ENCODE measurements around the gene EIF4E3.

The EIF4E3 gene

DNA sequence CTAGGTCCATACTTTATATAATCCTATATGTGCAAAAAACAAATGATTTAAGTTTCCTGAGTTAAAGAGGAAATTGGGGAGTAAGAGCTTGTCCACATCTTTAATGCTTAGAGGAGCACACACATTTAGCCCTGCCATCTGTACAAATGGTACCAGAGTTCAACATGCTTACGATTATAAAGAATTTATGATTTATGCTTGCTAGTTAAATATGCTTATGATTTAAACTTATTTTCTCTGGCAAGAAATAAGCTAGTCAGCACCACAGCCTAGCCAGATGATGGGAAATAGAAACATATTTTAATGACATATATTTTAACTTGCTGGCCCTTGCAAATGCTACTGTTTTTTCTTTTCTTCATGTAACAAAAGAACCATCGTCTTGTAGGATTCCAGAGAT lies 48.3 kb downstream of the EIF4E3 start:
- no peak overlapping the region for H3K9ac ChIP-seq (ENCODE audit: low read depth in 1 of 2, low read length in 2 of 2)
- H3K4me1 ChIP-seq (ENCODE audit: control insufficient read depth in 2 of 2, insufficient read depth in 2 of 2, low read length in 2 of 2), result peaks cover 0 to 10% of the 10 kb centered on the region in 2 donors
- no peak overlapping the region for H3K4me3 ChIP-seq (ENCODE audit: low read length in 2 of 2)
- H3K36me3 ChIP-seq (ENCODE audit: control insufficient read depth in 2 of 2, insufficient read depth in 2 of 2, low read length in 2 of 2), result no peaks in the 10 kb centered on the region
- H3K27ac ChIP-seq (ENCODE audit: low read depth in 2 of 2, low read length in 2 of 2), result no peak overlapping the region
- H3K9me3 ChIP-seq (ENCODE audit: control insufficient read depth in 2 of 2, low read length in 2 of 2), result no peaks in the 10 kb centered on the region
- H3K27me3 ChIP-seq (ENCODE audit: control insufficient read depth in 2 of 2, insufficient read depth in 2 of 2, low read length in 2 of 2), result no peaks in the 10 kb centered on the region

DNA sequence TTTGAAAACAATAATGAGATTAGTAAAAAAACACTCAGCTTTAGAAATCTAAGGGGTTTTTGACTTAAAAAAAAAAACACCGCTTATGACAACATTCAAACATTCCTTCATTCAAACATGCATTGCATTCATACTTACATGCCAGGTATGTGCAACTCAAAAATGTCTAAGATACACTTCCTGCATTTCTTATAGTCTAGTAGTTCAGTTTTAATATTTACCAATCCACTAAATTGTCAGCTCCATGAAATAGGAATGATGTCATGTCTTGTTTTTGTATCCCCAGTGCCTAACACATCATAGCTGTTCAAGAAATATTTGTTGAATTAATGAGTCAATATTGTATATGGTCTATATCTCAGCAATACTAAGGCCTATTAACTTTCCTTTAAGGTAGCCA lies 51.7 kb downstream of the EIF4E3 start:
- H3K4me3 ChIP-seq (ENCODE audit: low read length in 2 of 2), result no peak overlapping the region
- H3K9ac ChIP-seq (ENCODE audit: low read depth in 1 of 2, low read length in 2 of 2), result no peak overlapping the region
- H3K9me3 ChIP-seq (ENCODE audit: control insufficient read depth in 2 of 2, low read length in 2 of 2), result no peaks in the 10 kb centered on the region
- H3K36me3 ChIP-seq (ENCODE audit: control insufficient read depth in 2 of 2, insufficient read depth in 2 of 2, low read length in 2 of 2), result no peaks in the 10 kb centered on the region
- no peak overlapping the region for H3K27ac ChIP-seq (ENCODE audit: low read depth in 2 of 2, low read length in 2 of 2)
- H3K4me1 ChIP-seq (ENCODE audit: control insufficient read depth in 2 of 2, insufficient read depth in 2 of 2, low read length in 2 of 2), result no peaks in the 10 kb centered on the region
- no peaks in the 10 kb centered on the region for H3K27me3 ChIP-seq (ENCODE audit: control insufficient read depth in 2 of 2, insufficient read depth in 2 of 2, low read length in 2 of 2)

DNA sequence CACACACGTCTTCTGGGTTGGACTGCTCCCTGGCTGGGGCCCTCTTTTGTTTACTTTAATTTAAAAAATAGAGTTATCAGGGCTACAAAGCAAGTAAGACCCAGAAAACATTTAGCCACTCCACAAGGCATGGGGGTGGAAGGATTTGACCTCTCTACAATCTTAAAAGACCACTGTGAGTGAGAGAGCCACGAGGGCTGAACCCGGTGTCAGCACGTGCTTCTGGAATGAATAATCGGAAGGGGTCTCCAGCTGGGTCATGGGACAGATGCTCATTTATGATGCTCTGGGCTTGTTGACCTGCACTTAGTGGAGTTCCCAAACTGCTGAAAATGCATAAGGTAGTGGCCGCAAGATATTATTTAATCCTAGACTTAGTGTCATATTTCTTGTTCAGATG lies 52.4 kb downstream of the EIF4E3 start:
- Histone ChIP-seq H3K9me3 (ENCODE audit: control insufficient read depth in 2 of 2, low read length in 2 of 2) (no peaks in the 10 kb centered on the region), H3K4me1 (ENCODE audit: control insufficient read depth in 2 of 2, insufficient read depth in 2 of 2, low read length in 2 of 2) (no peaks in the 10 kb centered on the region), H3K9ac (ENCODE audit: low read depth in 1 of 2, low read length in 2 of 2) (no peak overlapping the region), H3K27me3 (ENCODE audit: control insufficient read depth in 2 of 2, insufficient read depth in 2 of 2, low read length in 2 of 2) (no peaks in the 10 kb centered on the region), H3K36me3 (ENCODE audit: control insufficient read depth in 2 of 2, insufficient read depth in 2 of 2, low read length in 2 of 2) (no peaks in the 10 kb centered on the region), H3K4me3 (ENCODE audit: low read length in 2 of 2) (no peak overlapping the region), H3K27ac (ENCODE audit: low read depth in 2 of 2, low read length in 2 of 2) (no peak overlapping the region)

DNA sequence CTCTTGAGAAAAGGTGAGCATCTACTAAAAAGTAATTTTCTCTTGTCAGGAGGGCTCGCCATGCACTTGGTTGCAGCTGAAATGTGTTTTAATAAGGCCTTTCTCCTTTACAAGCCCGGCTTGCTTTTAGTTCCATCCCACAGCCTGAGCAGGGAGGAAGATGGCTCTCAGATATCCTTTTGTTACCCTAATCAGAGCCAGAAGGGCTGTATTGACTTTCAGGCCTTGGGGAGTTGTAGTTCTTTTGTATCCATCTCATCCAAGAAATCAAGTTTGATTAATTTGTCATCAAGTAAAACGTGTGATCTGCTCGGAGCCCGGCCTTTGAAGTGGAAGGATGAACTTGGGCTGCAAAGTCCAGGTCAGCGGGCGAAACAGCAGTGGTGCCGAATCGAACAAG lies 52.9 kb downstream of the EIF4E3 start:
- H3K4me3 ChIP-seq (ENCODE audit: low read length in 2 of 2), result no peak overlapping the region
- no peaks in the 10 kb centered on the region for H3K9me3 ChIP-seq (ENCODE audit: control insufficient read depth in 2 of 2, low read length in 2 of 2)
- no peaks in the 10 kb centered on the region for H3K27me3 ChIP-seq (ENCODE audit: control insufficient read depth in 2 of 2, insufficient read depth in 2 of 2, low read length in 2 of 2)
- H3K4me1 ChIP-seq (ENCODE audit: control insufficient read depth in 2 of 2, insufficient read depth in 2 of 2, low read length in 2 of 2), result no peaks in the 10 kb centered on the region
- no peaks in the 10 kb centered on the region for H3K36me3 ChIP-seq (ENCODE audit: control insufficient read depth in 2 of 2, insufficient read depth in 2 of 2, low read length in 2 of 2)
- no peak overlapping the region for H3K9ac ChIP-seq (ENCODE audit: low read depth in 1 of 2, low read length in 2 of 2)
- no peak overlapping the region for H3K27ac ChIP-seq (ENCODE audit: low read depth in 2 of 2, low read length in 2 of 2)

DNA sequence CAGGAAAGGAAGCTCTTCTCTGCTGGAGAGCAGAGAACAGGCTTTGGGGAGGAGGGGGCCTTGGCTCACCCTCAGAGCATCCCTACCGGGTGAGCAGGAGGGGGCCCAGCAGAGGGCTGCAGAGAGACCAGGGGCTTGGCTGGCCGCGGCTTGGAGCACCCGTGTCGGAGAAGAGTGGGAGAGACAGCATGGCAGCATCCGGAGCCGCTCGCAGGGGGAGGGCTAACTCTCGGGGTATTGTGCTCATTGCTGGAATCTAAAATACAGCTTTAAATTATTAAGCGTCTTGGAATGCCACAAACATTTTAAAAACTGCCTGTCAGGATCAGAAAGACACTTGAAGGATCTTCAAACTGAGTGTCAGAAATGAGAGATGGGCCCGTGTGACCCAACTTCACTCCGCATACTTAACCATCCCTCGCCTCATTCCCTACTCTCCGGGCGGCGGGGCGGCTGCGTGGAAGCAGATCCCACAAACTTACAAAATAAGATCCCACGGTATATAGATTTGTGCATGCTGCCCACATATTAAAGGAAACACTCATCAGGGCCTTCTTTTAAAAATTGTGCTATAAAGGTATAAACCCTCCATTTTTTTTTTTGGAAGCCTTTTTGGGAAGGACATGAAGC lies 53.9 kb downstream of the EIF4E3 start:
- H3K9me3 ChIP-seq (ENCODE audit: control insufficient read depth in 2 of 2, low read length in 2 of 2), result no peaks in the 10 kb centered on the region
- no peaks in the 10 kb centered on the region for H3K4me1 ChIP-seq (ENCODE audit: control insufficient read depth in 2 of 2, insufficient read depth in 2 of 2, low read length in 2 of 2)
- no peaks in the 10 kb centered on the region for H3K27me3 ChIP-seq (ENCODE audit: control insufficient read depth in 2 of 2, insufficient read depth in 2 of 2, low read length in 2 of 2)
- H3K9ac ChIP-seq (ENCODE audit: low read depth in 1 of 2, low read length in 2 of 2), result no peak overlapping the region
- no peak overlapping the region for H3K4me3 ChIP-seq (ENCODE audit: low read length in 2 of 2)
- no peak overlapping the region for H3K27ac ChIP-seq (ENCODE audit: low read depth in 2 of 2, low read length in 2 of 2)
- H3K36me3 ChIP-seq (ENCODE audit: control insufficient read depth in 2 of 2, insufficient read depth in 2 of 2, low read length in 2 of 2), result no peaks in the 10 kb centered on the region

DNA sequence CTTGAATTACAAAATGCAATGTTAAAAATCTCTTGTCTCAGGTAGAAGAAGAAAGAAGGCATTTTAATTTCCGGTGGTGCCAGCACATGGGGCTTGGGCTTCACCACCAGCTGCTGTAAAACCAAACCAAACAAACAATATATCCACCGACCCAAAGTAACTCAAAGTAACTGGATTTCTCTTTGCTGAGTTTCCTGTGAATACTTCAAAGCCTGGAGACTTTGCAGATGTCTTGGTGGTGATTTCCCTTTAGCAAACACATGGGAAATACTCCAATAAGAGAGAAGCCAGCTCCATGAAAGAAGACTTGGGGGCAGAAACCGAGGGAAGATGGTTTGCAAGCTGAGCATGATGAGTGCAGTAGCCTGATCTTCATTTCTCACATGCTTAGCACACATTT lies 62.6 kb downstream of the EIF4E3 start:
- Histone ChIP-seq H3K9me3 (ENCODE audit: control insufficient read depth in 2 of 2, low read length in 2 of 2) (no peaks in the 10 kb centered on the region), H3K9ac (ENCODE audit: low read depth in 1 of 2, low read length in 2 of 2) (no peak overlapping the region), H3K27me3 (ENCODE audit: control insufficient read depth in 2 of 2, insufficient read depth in 2 of 2, low read length in 2 of 2) (no peaks in the 10 kb centered on the region), H3K27ac (ENCODE audit: low read depth in 2 of 2, low read length in 2 of 2) (no peak overlapping the region), H3K4me3 (ENCODE audit: low read length in 2 of 2) (no peak overlapping the region), H3K4me1 (ENCODE audit: control insufficient read depth in 2 of 2, insufficient read depth in 2 of 2, low read length in 2 of 2) (no peaks in the 10 kb centered on the region), H3K36me3 (ENCODE audit: control insufficient read depth in 2 of 2, insufficient read depth in 2 of 2, low read length in 2 of 2) (no peaks in the 10 kb centered on the region)

DNA sequence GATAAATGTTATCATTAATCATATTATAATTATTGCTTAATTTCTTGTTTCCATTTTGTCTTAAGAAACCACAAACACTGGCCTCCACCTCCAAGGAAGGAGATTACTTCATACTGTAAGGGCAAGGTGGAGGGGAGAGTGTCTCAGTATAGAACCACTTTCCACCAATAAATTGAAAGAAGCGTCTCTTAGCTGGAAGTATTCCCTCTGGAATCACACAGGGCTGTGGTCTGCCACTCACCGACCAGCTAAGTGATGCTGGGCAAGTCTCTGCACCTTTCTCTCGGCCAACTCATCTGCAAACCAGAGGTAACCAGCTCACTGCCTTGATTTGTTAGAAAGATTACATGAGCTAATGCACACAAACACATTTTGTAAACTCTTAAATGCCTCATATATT lies 63.1 kb downstream of the EIF4E3 start:
- H3K4me1 ChIP-seq (ENCODE audit: control insufficient read depth in 2 of 2, insufficient read depth in 2 of 2, low read length in 2 of 2), result no peaks in the 10 kb centered on the region
- no peaks in the 10 kb centered on the region for H3K36me3 ChIP-seq (ENCODE audit: control insufficient read depth in 2 of 2, insufficient read depth in 2 of 2, low read length in 2 of 2)
- no peak overlapping the region for H3K4me3 ChIP-seq (ENCODE audit: low read length in 2 of 2)
- no peak overlapping the region for H3K27ac ChIP-seq (ENCODE audit: low read depth in 2 of 2, low read length in 2 of 2)
- no peak overlapping the region for H3K9ac ChIP-seq (ENCODE audit: low read depth in 1 of 2, low read length in 2 of 2)
- no peaks in the 10 kb centered on the region for H3K9me3 ChIP-seq (ENCODE audit: control insufficient read depth in 2 of 2, low read length in 2 of 2)
- no peaks in the 10 kb centered on the region for H3K27me3 ChIP-seq (ENCODE audit: control insufficient read depth in 2 of 2, insufficient read depth in 2 of 2, low read length in 2 of 2)

DNA sequence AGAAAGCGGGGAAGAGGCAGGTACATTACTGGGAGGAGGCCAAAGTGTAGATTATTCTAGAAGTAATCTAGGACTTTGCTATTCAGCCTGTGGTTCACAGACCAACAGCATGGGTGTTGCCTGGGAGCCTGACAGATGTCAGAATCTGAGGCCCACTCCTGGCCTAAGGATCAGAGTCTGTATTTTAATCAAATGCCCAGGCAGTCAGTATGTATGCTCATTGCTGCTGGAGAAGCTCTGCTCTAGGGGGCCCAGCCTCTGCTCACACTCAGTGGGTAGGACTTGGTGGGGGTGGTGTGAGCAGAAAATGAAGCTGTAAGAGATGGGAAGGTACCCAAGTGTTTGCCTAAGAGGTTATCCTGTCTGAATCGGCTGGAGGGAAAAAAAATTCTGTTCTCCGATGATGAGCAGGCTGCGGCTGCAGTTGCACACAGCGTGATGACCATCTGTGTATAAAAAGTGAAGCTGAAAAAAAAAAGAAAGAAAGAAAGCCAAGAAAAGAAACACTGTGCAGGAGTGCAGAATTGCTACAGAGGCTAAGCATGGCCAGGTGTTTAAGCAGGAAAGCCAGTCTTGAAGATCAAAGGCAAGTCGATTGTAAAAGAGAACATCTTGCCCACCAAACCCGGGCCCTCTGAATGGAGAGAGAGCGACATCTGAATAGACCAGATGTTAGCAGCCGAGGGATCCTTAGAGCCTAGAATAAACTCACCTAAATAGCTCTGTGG lies 65.2 kb downstream of the EIF4E3 start:
- no peaks in the 10 kb centered on the region for H3K4me1 ChIP-seq (ENCODE audit: control insufficient read depth in 2 of 2, insufficient read depth in 2 of 2, low read length in 2 of 2)
- no peaks in the 10 kb centered on the region for H3K9me3 ChIP-seq (ENCODE audit: control insufficient read depth in 2 of 2, low read length in 2 of 2)
- no peak overlapping the region for H3K27ac ChIP-seq (ENCODE audit: low read depth in 2 of 2, low read length in 2 of 2)
- H3K9ac ChIP-seq (ENCODE audit: low read depth in 1 of 2, low read length in 2 of 2), result no peak overlapping the region
- H3K27me3 ChIP-seq (ENCODE audit: control insufficient read depth in 2 of 2, insufficient read depth in 2 of 2, low read length in 2 of 2), result no peaks in the 10 kb centered on the region
- no peaks in the 10 kb centered on the region for H3K36me3 ChIP-seq (ENCODE audit: control insufficient read depth in 2 of 2, insufficient read depth in 2 of 2, low read length in 2 of 2)
- H3K4me3 ChIP-seq (ENCODE audit: low read length in 2 of 2), result no peak overlapping the region

DNA sequence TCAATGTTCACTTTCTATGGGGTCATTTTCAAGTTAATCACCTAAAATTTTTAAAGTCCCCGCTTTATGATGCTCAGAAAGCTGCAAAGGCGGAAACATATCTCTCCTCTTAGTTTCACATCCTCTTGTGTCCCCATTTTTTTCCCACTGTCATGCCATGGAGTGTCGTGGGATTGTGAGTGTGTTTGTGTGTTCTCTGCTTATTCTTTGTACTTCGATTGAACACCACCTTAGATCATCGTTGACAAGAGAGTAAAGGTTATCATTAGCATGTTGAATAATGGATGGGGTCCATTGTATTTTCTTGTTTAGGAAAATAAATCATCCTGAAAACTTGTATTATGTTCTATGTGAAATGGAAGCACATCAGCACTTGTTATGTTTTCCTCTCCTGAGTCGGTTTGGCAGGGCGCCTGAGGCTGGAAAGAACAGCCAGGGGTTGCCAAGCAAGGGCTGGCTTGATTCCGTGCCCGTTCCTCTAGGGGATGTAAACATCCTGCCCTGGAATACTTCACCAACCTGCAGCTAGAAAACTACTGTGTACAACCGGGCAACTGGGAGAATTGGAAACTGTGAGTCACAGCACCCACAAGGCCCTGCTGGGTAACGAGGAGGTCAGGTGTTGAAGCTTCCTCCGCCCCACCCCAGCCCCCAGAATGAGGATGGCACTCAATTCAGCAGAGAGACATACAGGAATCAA lies 67.2 kb downstream of the EIF4E3 start:
- no peaks in the 10 kb centered on the region for H3K36me3 ChIP-seq (ENCODE audit: control insufficient read depth in 2 of 2, insufficient read depth in 2 of 2, low read length in 2 of 2)
- H3K9ac ChIP-seq (ENCODE audit: low read depth in 1 of 2, low read length in 2 of 2), result no peak overlapping the region
- H3K9me3 ChIP-seq (ENCODE audit: control insufficient read depth in 2 of 2, low read length in 2 of 2), result no peaks in the 10 kb centered on the region
- no peak overlapping the region for H3K4me3 ChIP-seq (ENCODE audit: low read length in 2 of 2)
- no peaks in the 10 kb centered on the region for H3K27me3 ChIP-seq (ENCODE audit: control insufficient read depth in 2 of 2, insufficient read depth in 2 of 2, low read length in 2 of 2)
- H3K4me1 ChIP-seq (ENCODE audit: control insufficient read depth in 2 of 2, insufficient read depth in 2 of 2, low read length in 2 of 2), result no peaks in the 10 kb centered on the region
- no peak overlapping the region for H3K27ac ChIP-seq (ENCODE audit: low read depth in 2 of 2, low read length in 2 of 2)

DNA sequence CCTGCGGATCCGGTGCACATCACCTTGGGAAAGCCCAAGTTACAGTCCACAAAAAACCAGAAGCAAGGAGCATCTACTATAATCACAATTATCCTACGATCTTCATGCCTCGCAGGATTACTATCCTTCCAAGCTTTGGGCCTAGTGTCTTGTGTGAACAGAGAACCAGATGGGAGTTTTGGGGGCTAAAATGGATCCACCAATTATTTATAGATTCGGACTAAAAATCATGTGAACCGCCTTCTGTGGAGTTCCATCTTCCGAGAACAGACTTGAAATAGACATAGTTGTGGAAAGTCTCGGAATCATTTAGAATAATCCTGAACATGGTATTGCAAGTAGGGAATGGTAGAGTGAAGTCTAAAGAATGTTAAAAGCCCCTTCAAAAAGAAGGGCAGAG lies 70.1 kb downstream of the EIF4E3 start:
- Histone ChIP-seq H3K27me3 (ENCODE audit: control insufficient read depth in 2 of 2, insufficient read depth in 2 of 2, low read length in 2 of 2) (no peaks in the 10 kb centered on the region), H3K9ac (ENCODE audit: low read depth in 1 of 2, low read length in 2 of 2) (no peak overlapping the region), H3K4me3 (ENCODE audit: low read length in 2 of 2) (no peak overlapping the region), H3K9me3 (ENCODE audit: control insufficient read depth in 2 of 2, low read length in 2 of 2) (no peaks in the 10 kb centered on the region), H3K27ac (ENCODE audit: low read depth in 2 of 2, low read length in 2 of 2) (no peak overlapping the region), H3K4me1 (ENCODE audit: control insufficient read depth in 2 of 2, insufficient read depth in 2 of 2, low read length in 2 of 2) (peaks cover 0 to 4% of the 10 kb centered on the region in 2 donors), H3K36me3 (ENCODE audit: control insufficient read depth in 2 of 2, insufficient read depth in 2 of 2, low read length in 2 of 2) (no peaks in the 10 kb centered on the region)
